Trophoblast cell (in vitro differentiated cells and primary cell): Measurements from ENCODE around the gene FAM131B.

Experiments
- DNase-seq, 2 donors: peaks; one replicate each; pipeline ENCODE4 v3.0.0-alpha.2; 2016
- H2AFZ ChIP-seq: 2 replicates; pipeline ENCODE4 v1.6.1; 2013; ENCODE audit warnings: low read length, moderate library complexity, mild to moderate bottlenecking; ENCODE audit not compliant: insufficient read depth, poor library complexity
- H2AK5ac ChIP-seq: 2 replicates; pipeline ENCODE4 v1.6.1; 2013; ENCODE audit warnings: mild to moderate bottlenecking, low read length
- H2BK120ac ChIP-seq: 2 replicates; pipeline ENCODE4 v1.6.1; 2013; ENCODE audit warnings: low read length, mild to moderate bottlenecking, moderate library complexity; ENCODE audit not compliant: insufficient read depth, poor library complexity
- H2BK12ac ChIP-seq: 2 replicates; pipeline ENCODE4 v1.6.1; 2013; ENCODE audit warnings: mild to moderate bottlenecking, low read length, moderate library complexity
- H2BK5ac ChIP-seq: 2 replicates; pipeline ENCODE4 v1.6.1; 2013; ENCODE audit warnings: low read length, low read depth, moderate library complexity, mild to moderate bottlenecking; ENCODE audit not compliant: poor library complexity
- H3K14ac ChIP-seq: 2 replicates; pipeline ENCODE4 v1.6.1; 2013; ENCODE audit warnings: mild to moderate bottlenecking, low read length
- H3K18ac ChIP-seq: 2 replicates; pipeline ENCODE4 v1.6.1; 2013; ENCODE audit warnings: mild to moderate bottlenecking, low read length
- H3K23ac ChIP-seq: 2 replicates; pipeline ENCODE4 v1.6.1; 2013; ENCODE audit warnings: low read length
- H3K27ac ChIP-seq: 2 replicates; pipeline ENCODE4 v1.5.1; 2013; ENCODE audit warnings: low read depth, mild to moderate bottlenecking, inconsistent platforms, low read length, moderate library complexity
- H3K27me3 ChIP-seq: 2 replicates; pipeline ENCODE4 v1.6.1; 2013; ENCODE audit warnings: inconsistent platforms, mild to moderate bottlenecking, low read length, moderate library complexity; ENCODE audit not compliant: insufficient read depth
- H3K36me3 ChIP-seq, 2 experiments: 1 replicate in 1 of 2; 2 replicates in 1 of 2; pipeline ENCODE4 v1.6.1; 2013; ENCODE audit warnings: low read length in 2 of 2, mild to moderate bottlenecking in 2 of 2, moderate library complexity in 1 of 2; ENCODE audit not compliant: insufficient read depth in 2 of 2, control insufficient read depth in 1 of 2
- H3K4ac ChIP-seq: 2 replicates; pipeline ENCODE4 v1.6.1; 2013; ENCODE audit warnings: low read depth, mild to moderate bottlenecking, low read length, moderate library complexity
- H3K4me1 ChIP-seq, 2 experiments: 1 replicate in 1 of 2; 2 replicates in 1 of 2; pipeline ENCODE4 v1.6.1; 2013; ENCODE audit warnings: low read length in 2 of 2, mild to moderate bottlenecking in 2 of 2, moderate library complexity in 1 of 2; ENCODE audit not compliant: insufficient read depth in 2 of 2, control insufficient read depth in 1 of 2
- H3K4me2 ChIP-seq: 2 replicates; pipeline ENCODE4 v1.6.1; 2013; ENCODE audit warnings: inconsistent platforms, mild to moderate bottlenecking, low read length, moderate library complexity
- H3K4me3 ChIP-seq: 2 replicates; pipeline ENCODE4 v1.5.1; 2013; ENCODE audit warnings: mild to moderate bottlenecking, low read depth, low read length, inconsistent platforms
- H3K79me1 ChIP-seq: one replicate; pipeline ENCODE4 v1.6.1; 2013; ENCODE audit warnings: low read length
- H3K79me2 ChIP-seq: 2 replicates; pipeline ENCODE4 v1.6.1; 2013; ENCODE audit warnings: low read length, mild to moderate bottlenecking; ENCODE audit not compliant: control insufficient read depth, insufficient read depth, poor library complexity
- H3K9ac ChIP-seq: 2 replicates; pipeline ENCODE4 v1.6.1; 2013; ENCODE audit warnings: mild to moderate bottlenecking, low read length
- H3K9me3 ChIP-seq: 2 replicates; pipeline ENCODE4 v1.6.1; 2013; ENCODE audit warnings: low read depth, mild to moderate bottlenecking, control low read depth, inconsistent platforms, low read length; ENCODE audit not compliant: insufficient read depth
- H4K12ac ChIP-seq: 2 replicates; pipeline ENCODE4 v1.6.1; 2013; ENCODE audit warnings: low read depth, mild to moderate bottlenecking, low read length, moderate library complexity
- H4K8ac ChIP-seq: 2 replicates; pipeline ENCODE4 v1.6.1; 2013; ENCODE audit warnings: low read depth, mild to moderate bottlenecking, low read length, moderate library complexity
- H4K91ac ChIP-seq: one replicate; pipeline ENCODE4 v1.6.1; 2013; ENCODE audit warnings: low read depth, mild to moderate bottlenecking, low read length, moderate library complexity
- WGBS: extraction: QIAGEN DNeasy Blood & Tissue Kit; methylation state at CpG from one replicate; pipeline ENCODE4 v1.1.7; 2013; ENCODE audit warnings: missing lambda C conversion rate; ENCODE audit not compliant: insufficient read length, insufficient coverage; ENCODE audit errors: extremely low coverage; 5-methylcytosine and 5-hydroxymethylcytosine counted together

Gene FAM131B

GRCh38 chr7:143390773-143391317, 28.3 kb upstream of the FAM131B start:
- Histone ChIP-seq H2BK12ac (no peak overlapping the region), H2BK120ac (no peak overlapping the region), H4K8ac (no peak overlapping the region), H3K4me1 (peaks cover 2 to 14% of the 10 kb centered on the region in 2 experiments), H2AK5ac (no peak overlapping the region), H3K9me3 (peaks cover 5% of the 10 kb centered on the region), H3K4me3 (no peak overlapping the region), H3K27ac (no peak overlapping the region), H3K4ac (no peak overlapping the region), H2BK5ac (no peak overlapping the region), H3K18ac (no peak overlapping the region), H3K79me1 (no peaks in the 10 kb centered on the region), H4K91ac (no peak overlapping the region), H3K9ac (no peak overlapping the region), H4K12ac (no peak overlapping the region), H3K23ac (no peak overlapping the region), H3K79me2 (peaks cover 2% of the 10 kb centered on the region), H2AFZ (no peak overlapping the region), H3K14ac (no peak overlapping the region), H3K27me3 (no peaks in the 10 kb centered on the region), H3K4me2 (no peak overlapping the region), H3K36me3 (peaks cover 87 to 89% of the 10 kb centered on the region in 2 experiments)
- no peak for DNase-seq
- WGBS = no CpG with 5 or more reads among the region's 9 CpGs

GRCh38 chr7:143390104-143390772, 27.7 kb upstream of the FAM131B start:
- no peak for DNase-seq
- Histone ChIP-seq H3K4me1 (peaks cover 2 to 17% of the 10 kb centered on the region in 2 experiments), H3K4me2 (no peak overlapping the region), H3K18ac (no peak overlapping the region), H3K14ac (no peak overlapping the region), H2AK5ac (no peak overlapping the region), H3K27ac (no peak overlapping the region), H3K9ac (no peak overlapping the region), H2BK120ac (no peak overlapping the region), H3K79me1 (no peaks in the 10 kb centered on the region), H3K79me2 (peaks cover 2% of the 10 kb centered on the region), H3K4me3 (no peak overlapping the region), H4K12ac (no peak overlapping the region), H2AFZ (no peak overlapping the region), H2BK5ac (no peak overlapping the region), H3K4ac (no peak overlapping the region), H3K27me3 (no peaks in the 10 kb centered on the region), H3K23ac (no peak overlapping the region), H3K9me3 (peaks cover 3% of the 10 kb centered on the region), H4K91ac (no peak overlapping the region), H2BK12ac (no peak overlapping the region), H4K8ac (no peak overlapping the region), H3K36me3 (peaks cover 82 to 87% of the 10 kb centered on the region in 2 experiments)
- no CpG with 5 or more reads among the region's 10 CpGs for WGBS

GRCh38 chr7:143389316-143390103, 27.0 kb upstream of the FAM131B start:
- Histone ChIP-seq H3K36me3 (peaks cover 80 to 86% of the 10 kb centered on the region in 2 experiments), H3K23ac (no peak overlapping the region), H2BK120ac (no peak overlapping the region), H3K14ac (no peak overlapping the region), H2BK12ac (no peak overlapping the region), H3K79me1 (no peaks in the 10 kb centered on the region), H3K27ac (no peak overlapping the region), H3K27me3 (no peaks in the 10 kb centered on the region), H3K79me2 (peaks cover 8% of the 10 kb centered on the region), H2AK5ac (no peak overlapping the region), H3K4ac (no peak overlapping the region), H4K12ac (no peak overlapping the region), H4K91ac (no peak overlapping the region), H3K4me2 (no peak overlapping the region), H3K9ac (no peak overlapping the region), H3K9me3 (peaks cover 3% of the 10 kb centered on the region), H3K4me1 (peaks cover 7 to 24% of the 10 kb centered on the region in 2 experiments), H3K4me3 (no peak overlapping the region), H2AFZ (no peak overlapping the region), H3K18ac (no peak overlapping the region), H2BK5ac (no peak overlapping the region), H4K8ac (no peak overlapping the region)
- DNase-seq = no peak
- no CpG with 5 or more reads among the region's 15 CpGs for WGBS

- no peak for DNase-seq
- no peak overlapping the region for H3K9ac ChIP-seq
- no peak overlapping the region for H4K12ac ChIP-seq
- no peak overlapping the region for H3K4ac ChIP-seq
- H3K36me3 ChIP-seq = peaks cover 80 to 88% of the 10 kb centered on the region in 2 experiments
- H3K23ac ChIP-seq = no peak overlapping the region
- no peak overlapping the region for H3K4me3 ChIP-seq
- H2AK5ac ChIP-seq = no peak overlapping the region
- H3K14ac ChIP-seq = no peak overlapping the region
- peaks cover 15 to 32% of the 10 kb centered on the region in 2 experiments for H3K4me1 ChIP-seq
- no peak overlapping the region for H2BK5ac ChIP-seq
- H2AFZ ChIP-seq = no peak overlapping the region
- H3K27me3 ChIP-seq = no peaks in the 10 kb centered on the region
- no peak overlapping the region for H3K4me2 ChIP-seq
- H4K8ac ChIP-seq = no peak overlapping the region
- H3K79me1 ChIP-seq = peaks cover under 1% of the 10 kb centered on the region
- WGBS = no CpG with 5 or more reads among the region's 28 CpGs
- H2BK120ac ChIP-seq = no peak overlapping the region
- H3K9me3 ChIP-seq = peaks cover 3% of the 10 kb centered on the region
- peaks cover 13% of the 10 kb centered on the region for H3K79me2 ChIP-seq
- no peak overlapping the region for H3K27ac ChIP-seq
- H3K18ac ChIP-seq = no peak overlapping the region
- no peak overlapping the region for H2BK12ac ChIP-seq
- H4K91ac ChIP-seq = no peak overlapping the region
These were observed 26.1 kb upstream of the FAM131B start for GRCh38 chr7:143388491-143389101.
